HL-60/S4 (cell line): ENCODE results near the gene MYO15A.

Experiments
- in situ Hi-C: fragments of 300-500 bp; cut with MboI; formaldehyde crosslinking; loops from 2 replicates; pipeline ENCODE4 v1.14.3; 2022; ENCODE audit warnings: low sequenced_read_pairs

The MYO15A gene

DNA sequence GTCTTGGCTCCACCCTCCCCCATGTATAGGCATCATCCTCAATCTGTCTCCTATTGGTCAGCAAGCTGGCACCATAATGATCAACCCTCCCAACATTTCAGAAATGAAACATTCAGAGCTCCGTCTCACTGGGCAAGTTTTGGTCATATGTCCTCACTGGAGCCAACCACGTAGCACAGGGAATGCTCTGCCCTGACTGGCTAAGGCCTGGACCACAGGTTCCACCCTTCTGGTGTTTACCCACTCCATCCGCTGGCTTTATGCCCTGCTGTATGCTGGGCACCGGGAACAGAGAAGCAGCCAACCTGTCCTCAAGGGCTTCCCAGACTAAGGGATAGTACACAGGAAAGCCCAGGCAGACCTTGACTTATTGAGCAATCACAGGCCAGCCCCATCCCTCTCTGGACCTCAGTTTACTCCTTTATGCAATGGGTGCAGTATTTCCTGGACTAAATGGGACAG lies 20.5 kb downstream of the MYO15A start:
- in situ Hi-C loops, result no loop called here

DNA sequence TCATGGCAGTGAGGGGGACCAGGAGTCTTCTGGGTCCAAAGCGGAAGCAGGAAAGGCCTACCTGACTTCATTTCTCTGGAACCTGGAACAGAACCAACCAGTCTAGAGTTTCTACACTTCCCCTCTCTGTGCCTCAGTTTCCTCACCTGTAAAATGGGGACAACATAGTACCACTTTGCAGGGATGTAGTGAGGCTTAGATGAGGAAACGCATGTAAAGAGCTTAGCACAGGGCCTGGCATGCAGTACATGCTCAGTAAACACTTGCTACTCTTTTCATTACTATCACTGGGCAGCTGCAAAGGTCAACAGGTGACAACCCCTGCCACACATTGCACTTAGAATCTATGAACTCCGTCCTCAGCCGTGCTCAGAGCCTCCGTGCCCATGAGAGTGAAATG lies 24.2 kb downstream of the MYO15A start:
- in situ Hi-C loops, result no loop called here

GRCh38 chr17:18136357-18136756 lies 27.8 kb downstream of the MYO15A start:
- in situ Hi-C loops, result no loop called here

DNA sequence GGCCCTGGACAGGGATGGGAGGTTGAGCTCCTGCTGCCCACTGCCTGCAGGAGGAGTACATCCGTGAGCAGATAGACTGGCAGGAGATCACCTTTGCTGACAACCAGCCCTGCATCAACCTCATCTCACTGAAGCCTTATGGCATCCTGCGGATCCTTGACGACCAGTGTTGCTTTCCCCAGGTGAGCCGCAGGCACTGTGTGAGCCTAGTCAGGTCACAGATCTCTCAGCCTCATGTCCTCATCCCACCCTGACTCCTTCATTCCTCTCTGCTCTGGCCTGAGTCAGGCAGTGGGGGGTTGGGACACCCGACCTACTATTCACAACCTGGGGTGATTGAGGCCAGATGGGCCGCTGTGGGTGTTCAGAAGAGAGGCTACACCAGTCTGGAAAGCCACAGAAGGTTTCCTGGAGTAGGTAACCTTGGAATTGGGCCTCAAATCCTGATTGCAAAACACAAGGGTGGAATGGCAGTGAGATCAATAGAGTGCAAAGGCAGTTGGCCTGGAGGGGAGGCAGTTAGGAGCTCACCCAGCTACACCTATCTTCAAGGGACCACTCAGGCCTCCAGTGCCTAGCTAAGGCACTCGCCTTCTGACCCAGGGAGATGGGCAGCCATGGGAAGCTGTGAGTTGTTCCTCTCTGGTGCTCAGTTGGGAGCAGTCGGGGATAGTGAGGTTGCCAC lies 29.7 kb downstream of the MYO15A start:
- in situ Hi-C loops, result no loop called here

GRCh38 chr17:18139092-18139491 lies 30.5 kb downstream of the MYO15A start:
- in situ Hi-C loops, result no loop called here

DNA sequence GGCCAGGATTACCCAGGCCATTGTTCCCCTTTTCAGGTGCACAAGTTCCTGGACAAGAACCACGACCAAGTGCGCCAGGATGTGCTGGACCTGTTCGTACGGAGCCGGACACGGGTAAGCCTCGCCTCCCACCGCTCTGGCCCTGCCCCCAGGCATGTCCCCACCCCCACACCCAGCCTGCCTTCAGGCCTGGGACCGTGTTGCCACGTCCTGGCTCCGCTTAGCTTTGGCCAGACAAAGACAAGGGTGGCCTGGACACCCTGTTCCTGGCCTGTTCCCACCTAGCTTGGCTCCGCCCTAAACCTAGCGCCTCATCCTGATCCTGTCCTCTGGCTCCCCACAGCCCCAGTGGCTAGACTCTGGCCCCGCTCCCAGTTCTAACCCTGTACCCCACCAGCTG lies 30.9 kb downstream of the MYO15A start:
- in situ Hi-C loops, result no loop called here

GRCh38 chr17:18139949-18140348 lies 31.4 kb downstream of the MYO15A start:
- in situ Hi-C loops, result no loop called here

DNA sequence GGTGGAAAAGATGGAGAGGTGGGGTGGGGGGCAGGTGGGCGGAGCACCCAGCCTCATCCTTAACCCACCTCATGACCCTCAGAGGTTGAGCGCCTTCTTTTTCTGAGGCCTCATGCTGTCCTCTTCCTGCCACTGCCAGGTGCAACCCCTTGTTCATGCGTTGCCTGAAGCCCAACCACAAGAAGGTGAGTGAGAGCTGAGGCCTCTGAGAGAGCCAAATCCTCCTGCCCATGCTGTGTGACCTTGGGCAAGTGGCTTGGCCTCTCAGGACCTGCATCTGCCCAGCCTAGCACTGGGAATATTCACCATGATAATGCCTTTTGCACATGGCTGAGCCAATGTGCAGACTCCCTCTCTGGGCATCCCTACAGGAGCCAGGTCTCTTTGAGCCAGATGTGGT lies 32.1 kb downstream of the MYO15A start:
- in situ Hi-C loops, result no loop called here

DNA sequence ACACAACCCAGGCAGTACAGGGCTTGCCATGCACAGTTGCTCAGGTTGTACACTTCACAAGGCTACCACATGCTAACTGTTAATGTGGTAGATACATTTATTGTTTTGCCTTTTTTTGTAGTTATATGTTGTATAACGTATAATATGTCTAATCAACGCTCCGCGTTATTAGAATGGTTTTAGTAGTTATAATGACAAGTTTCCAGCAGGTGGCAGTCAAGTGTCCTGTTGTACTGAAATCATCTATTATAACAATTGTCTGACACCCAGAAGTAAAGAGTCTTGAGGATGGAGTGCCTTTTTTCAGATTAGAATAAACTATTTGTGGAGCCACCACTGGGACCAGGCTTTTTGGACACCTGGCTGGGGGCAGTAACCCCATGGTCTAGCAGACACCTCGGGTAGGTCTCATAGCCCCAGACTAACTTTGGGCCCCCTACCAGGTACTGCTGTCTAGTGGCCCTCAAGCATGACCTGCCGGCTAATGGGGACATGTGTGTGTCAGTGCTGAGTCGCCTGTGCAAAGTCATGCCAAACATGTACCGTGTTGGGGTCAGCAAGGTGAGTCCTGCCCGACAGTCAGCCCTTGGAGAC lies 32.8 kb downstream of the MYO15A start:
- in situ Hi-C loops, result no loop called here

- in situ Hi-C loops, result no loop called here
These were observed 33.9 kb downstream of the MYO15A start for GRCh38 chr17:18142417-18142816.

DNA sequence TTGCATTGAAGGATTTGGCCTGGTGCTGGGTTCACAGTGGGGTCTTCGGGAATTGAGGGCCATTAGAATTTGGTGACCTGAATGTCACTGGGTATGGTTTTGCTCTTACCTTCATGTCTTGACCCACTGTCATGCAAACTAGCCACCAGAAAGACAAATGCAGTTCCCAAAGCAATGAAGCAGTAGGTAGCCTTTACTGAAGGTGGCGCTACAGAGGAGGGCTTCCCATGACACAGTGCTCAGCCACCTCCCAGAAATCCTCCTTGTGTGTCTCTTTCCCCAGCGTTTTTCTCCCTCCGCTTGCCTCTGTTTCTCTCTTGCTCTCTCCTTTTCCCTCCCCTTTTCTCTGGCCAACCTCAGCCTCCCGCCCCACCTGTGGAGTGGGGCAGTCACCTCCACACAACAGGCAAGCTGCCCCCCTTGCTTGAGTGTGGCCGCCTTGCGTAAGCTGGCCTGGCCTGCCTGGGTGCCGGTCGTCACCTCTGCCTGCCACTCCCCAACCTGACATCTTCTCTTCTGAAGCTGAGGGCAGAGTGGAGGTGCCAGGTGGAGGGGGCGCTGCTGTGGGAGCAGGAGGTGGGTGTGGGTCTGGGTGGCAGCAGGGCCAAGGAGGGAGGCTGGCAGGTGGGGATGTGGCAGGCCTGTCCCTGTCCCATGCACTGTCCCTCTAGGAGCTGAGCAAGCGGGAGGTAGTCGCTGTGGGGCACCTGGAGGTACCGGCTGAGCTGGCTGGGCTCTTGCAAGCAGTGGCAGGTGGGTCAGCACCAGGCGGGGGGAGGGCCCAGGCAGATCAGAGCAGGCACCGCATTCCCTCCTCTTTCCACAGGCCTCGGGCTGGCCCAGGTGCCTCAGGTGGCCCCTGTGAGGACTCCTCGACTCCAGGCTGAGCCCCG lies 34.7 kb downstream of the MYO15A start:
- in situ Hi-C loops, result no loop called here

DNA sequence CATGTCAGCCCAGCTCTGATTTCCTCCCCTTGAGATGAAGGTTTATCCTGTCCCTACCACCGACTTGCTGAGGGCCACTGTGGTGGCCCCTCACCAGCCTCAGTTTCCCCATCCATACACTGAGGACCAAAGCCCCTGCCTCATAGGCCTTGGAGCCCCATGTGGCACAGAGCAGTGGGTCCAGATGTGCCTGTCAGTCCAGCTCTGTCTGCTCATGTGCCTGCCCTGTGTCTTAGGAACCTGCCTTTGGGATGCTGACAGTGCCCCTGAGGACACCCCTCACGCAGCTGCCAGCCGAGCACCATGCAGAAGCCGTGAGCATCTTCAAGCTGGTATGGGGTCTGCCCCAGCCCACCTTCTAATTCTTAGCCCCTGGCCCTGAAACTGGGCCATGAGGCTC lies 35.7 kb downstream of the MYO15A start:
- in situ Hi-C loops, result no loop called here

DNA sequence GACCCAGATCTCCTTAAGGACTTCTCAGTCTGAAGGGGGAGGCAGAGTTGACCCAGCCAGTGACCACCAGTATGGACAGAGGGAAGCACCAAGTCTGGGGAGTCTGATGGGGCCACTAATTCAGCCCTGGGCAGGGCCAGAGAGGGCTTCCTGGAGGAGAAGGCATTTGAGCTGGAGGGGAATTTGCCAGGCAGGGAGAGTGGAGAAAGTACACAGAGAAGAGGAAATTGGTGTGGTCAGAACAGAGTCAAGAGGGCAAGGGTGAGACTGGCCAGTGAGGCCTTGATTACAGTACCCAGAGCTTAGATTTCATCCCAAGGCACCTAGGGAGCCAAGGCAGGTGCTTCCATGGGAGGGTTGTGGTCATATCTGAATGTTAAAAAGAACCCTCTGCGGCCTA lies 36.3 kb downstream of the MYO15A start:
- in situ Hi-C loops, result no loop called here

DNA sequence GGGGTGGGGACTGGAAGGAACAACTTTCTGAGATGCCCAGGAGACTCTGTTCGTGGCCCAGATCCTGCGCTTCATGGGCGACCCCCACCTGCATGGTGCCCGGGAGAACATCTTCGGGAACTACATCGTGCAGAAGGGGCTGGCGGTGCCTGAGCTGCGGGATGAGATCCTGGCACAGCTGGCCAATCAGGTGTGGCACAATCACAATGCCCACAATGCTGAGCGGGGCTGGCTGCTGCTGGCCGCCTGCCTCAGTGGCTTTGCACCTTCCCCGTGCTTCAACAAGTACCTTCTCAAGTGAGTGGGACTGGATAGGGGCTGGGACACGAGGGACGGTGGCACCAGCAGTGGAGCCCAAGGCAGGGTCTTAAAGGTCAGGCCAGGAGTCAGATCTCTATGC lies 37.3 kb downstream of the MYO15A start:
- in situ Hi-C loops, result no loop called here

DNA sequence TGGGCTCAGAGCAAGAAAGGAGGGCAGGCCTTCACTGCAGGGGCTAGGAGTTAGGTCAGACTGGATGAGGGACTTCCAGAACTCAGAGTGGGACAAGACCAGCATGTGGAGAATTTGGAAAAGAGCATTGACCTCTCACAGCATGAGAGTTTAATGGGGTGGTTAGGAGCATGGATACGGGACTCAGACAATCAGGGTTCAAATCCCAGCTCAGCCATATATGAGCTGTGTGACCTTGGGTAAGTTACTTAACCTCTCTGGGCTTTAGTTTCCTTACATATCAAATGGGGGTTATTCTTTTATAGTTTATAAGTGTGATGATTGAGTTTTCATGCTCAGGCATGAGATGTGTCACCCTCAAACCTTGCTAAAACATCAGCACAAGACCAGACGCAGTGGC lies 37.7 kb downstream of the MYO15A start:
- in situ Hi-C loops, result no loop called here

- in situ Hi-C loops, result no loop called here
These were observed 38.4 kb downstream of the MYO15A start for GRCh38 chr17:18146980-18147379.

GRCh38 chr17:18148586-18148985 lies 40.0 kb downstream of the MYO15A start:
- in situ Hi-C loops, result no loop called here

GRCh38 chr17:18151290-18151689 lies 42.7 kb downstream of the MYO15A start:
- in situ Hi-C loops, result no loop called here

DNA sequence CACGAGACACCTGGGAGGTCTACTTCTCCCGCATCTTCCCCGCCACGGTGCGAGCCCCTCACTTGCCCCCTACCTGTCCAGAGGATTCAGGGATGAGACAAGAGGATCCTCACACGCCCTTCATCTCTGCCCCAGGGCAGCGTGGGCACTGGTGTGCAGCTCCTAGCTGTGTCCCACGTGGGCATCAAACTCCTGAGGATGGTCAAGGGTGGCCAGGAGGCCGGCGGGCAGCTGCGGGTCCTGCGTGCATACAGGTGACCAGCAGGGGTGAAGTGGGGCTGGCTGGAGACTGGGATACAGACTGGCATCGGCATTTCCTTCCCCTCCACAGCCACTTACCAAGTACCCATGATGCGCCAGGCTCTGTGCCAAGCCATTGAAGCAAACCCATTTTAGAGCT lies 46.6 kb downstream of the MYO15A start:
- in situ Hi-C loops, result no loop called here

DNA sequence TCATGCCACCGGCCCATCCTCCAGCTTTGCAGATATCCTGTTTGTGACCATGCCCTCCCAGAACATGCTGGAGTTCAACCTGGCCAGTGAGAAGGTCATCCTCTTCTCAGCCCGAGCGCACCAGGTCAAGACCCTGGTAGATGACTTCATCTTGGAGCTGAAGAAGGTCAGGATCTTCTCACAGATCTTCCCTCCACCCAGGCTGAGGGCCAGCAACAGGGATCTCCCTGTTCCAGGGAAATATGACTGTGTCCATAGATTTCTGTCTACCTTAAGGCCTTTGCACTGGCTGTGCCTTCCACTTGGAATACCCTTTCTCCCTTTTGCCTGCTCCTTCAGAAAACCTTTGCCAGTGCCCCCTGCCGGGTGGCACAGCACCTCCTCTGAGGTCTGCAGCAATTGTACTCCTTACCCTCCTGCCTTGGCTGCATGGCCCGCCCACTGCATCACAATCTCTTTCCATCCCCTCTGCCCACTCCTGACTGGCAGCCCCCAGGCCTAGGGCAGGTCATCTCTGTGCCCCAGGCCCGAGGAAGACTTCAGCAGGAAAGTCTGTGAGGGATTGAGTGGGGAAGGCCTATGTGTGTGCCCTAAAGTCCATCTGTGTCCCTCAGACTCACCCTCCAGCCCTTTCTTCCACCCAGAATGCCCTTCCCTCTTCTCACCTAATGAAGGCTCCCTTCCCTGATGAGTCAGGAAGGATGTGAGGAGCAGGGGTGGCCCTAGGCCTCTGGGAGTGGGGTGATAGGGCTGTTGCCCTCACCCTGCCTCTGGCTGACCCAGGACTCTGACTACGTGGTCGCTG lies 47.8 kb downstream of the MYO15A start:
- in situ Hi-C loops, result no loop called here

- in situ Hi-C loops, result no loop called here
These were observed 48.4 kb downstream of the MYO15A start for GRCh38 chr17:18156976-18157280.
